IgD-negative memory B cell (primary cell): Measurements from ENCODE around the gene TANGO2. TPM values are rescaled to one million over a fixed set of nuclear protein-coding genes. Genes with fewer than 3 reads are reported as not detected.

Source experiments
- H3K27ac Mint-ChIP-seq, 3 donors: one replicate each; pipeline ENCODE4 v1.8.0; 2020 to 2022; ENCODE audit warnings: mild to moderate bottlenecking in 3 of 3, mixed read lengths in 3 of 3, moderate library complexity in 1 of 3
- H3K27me3 Mint-ChIP-seq: one replicate; pipeline ENCODE4 v1.8.0; 2021; ENCODE audit warnings: mixed read lengths
- H3K36me3 Mint-ChIP-seq: one replicate; pipeline ENCODE4 v1.8.0; 2020; ENCODE audit warnings: mild to moderate bottlenecking, mixed read lengths
- H3K4me1 Mint-ChIP-seq, 3 donors: one replicate each; pipeline ENCODE4 v1.8.0; 2020 to 2022; ENCODE audit warnings: mixed read lengths in 3 of 3, mild to moderate bottlenecking in 1 of 3
- H3K4me3 Mint-ChIP-seq, 4 donors: one replicate each; pipeline ENCODE4 v1.8.0; 2020 to 2022; ENCODE audit warnings: mild to moderate bottlenecking in 4 of 4, mixed read lengths in 4 of 4, moderate library complexity in 3 of 4
- H3K9me3 Mint-ChIP-seq, 3 donors: one replicate each; pipeline ENCODE4 v1.8.0; 2020 to 2021; ENCODE audit warnings: mixed read lengths in 3 of 3, mild to moderate bottlenecking in 1 of 3
- polyA plus RNA-seq: library from polyadenylated mRNA; unstranded; fragments of 300-500 nt; fragmentation: Illumina TruSeq; gene quantifications from one replicate; pipeline ENCODE4 v1.2.3, GENCODE V29; 2021

TANGO2 gene
- polyA plus RNA-seq, 1 donor from 2014 or later, result 44.5 TPM

- peak overlapping the region; percentile 30 to 81 (median 77) for H3K4me3 Mint-ChIP-seq
- H3K36me3 Mint-ChIP-seq, result peaks cover 2% of the 10 kb centered on the region
- no peaks in the 10 kb centered on the region for H3K27me3 Mint-ChIP-seq
- H3K4me1 Mint-ChIP-seq, result peaks cover 11 to 61% (median 52%) of the 10 kb centered on the region in 3 donors
- peak overlapping the region; percentile 83 to 94 (median 91) for H3K27ac Mint-ChIP-seq
- H3K9me3 Mint-ChIP-seq, result no peaks in the 10 kb centered on the region
These were observed 11.6 kb downstream of the TANGO2 start for GRCh38 chr22:20032407-20032991.

- H3K27ac Mint-ChIP-seq, result peak overlapping the region; percentile 88 to 94 (median 91)
- H3K9me3 Mint-ChIP-seq, result no peaks in the 10 kb centered on the region
- H3K4me3 Mint-ChIP-seq, result peak overlapping the region in 2 of 4 donors; percentile 60 to 79
- H3K27me3 Mint-ChIP-seq, result no peaks in the 10 kb centered on the region
- H3K36me3 Mint-ChIP-seq, result peaks cover 2% of the 10 kb centered on the region
- H3K4me1 Mint-ChIP-seq, result peaks cover 16 to 65% (median 56%) of the 10 kb centered on the region in 3 donors
These were observed 12.3 kb downstream of the TANGO2 start for GRCh38 chr22:20033045-20033706.

- Mint-ChIP-seq H3K27ac (peak overlapping the region; percentile 83 to 91 (median 88)), H3K4me1 (peaks cover 16 to 61% (median 54%) of the 10 kb centered on the region in 3 donors), H3K9me3 (no peaks in the 10 kb centered on the region), H3K4me3 (peak overlapping the region in 2 of 4 donors; percentile 26 to 87), H3K36me3 (peaks cover 2% of the 10 kb centered on the region), H3K27me3 (no peaks in the 10 kb centered on the region)
These were observed 13.2 kb downstream of the TANGO2 start for GRCh38 chr22:20034143-20034542.

- H3K4me1 Mint-ChIP-seq, result peaks cover 21 to 61% (median 51%) of the 10 kb centered on the region in 3 donors
- peaks cover 2% of the 10 kb centered on the region for H3K36me3 Mint-ChIP-seq
- H3K9me3 Mint-ChIP-seq, result no peaks in the 10 kb centered on the region
- peak overlapping the region; percentile 31 to 90 (median 83) for H3K27ac Mint-ChIP-seq
- peak overlapping the region in 2 of 4 donors; percentile 66 to 74 for H3K4me3 Mint-ChIP-seq
- H3K27me3 Mint-ChIP-seq, result no peaks in the 10 kb centered on the region
These were observed 14.6 kb downstream of the TANGO2 start for GRCh38 chr22:20035375-20036083.

GRCh38 chr22:20036084-20036482, 15.2 kb downstream of the TANGO2 start:
- H3K36me3 Mint-ChIP-seq, result peaks cover 2% of the 10 kb centered on the region
- H3K27me3 Mint-ChIP-seq, result no peaks in the 10 kb centered on the region
- peak overlapping the region in 3 of 4 donors; percentile 12 to 74 (median 66) for H3K4me3 Mint-ChIP-seq
- H3K27ac Mint-ChIP-seq, result peak overlapping the region in 2 of 3 donors; percentile 78 to 83
- peaks cover 21 to 59% (median 51%) of the 10 kb centered on the region in 3 donors for H3K4me1 Mint-ChIP-seq
- no peaks in the 10 kb centered on the region for H3K9me3 Mint-ChIP-seq

GRCh38 chr22:20036535-20037392, 15.9 kb downstream of the TANGO2 start:
- Mint-ChIP-seq H3K9me3 (no peaks in the 10 kb centered on the region), H3K27ac (peak overlapping the region; percentile 83 to 91 (median 84)), H3K4me1 (peaks cover 21 to 53% (median 46%) of the 10 kb centered on the region in 3 donors), H3K36me3 (peaks cover 2% of the 10 kb centered on the region), H3K27me3 (no peaks in the 10 kb centered on the region), H3K4me3 (peak overlapping the region in 3 of 4 donors; percentile 47 to 74 (median 66))

- no peaks in the 10 kb centered on the region for H3K9me3 Mint-ChIP-seq
- no peaks in the 10 kb centered on the region for H3K27me3 Mint-ChIP-seq
- peaks cover under 1% of the 10 kb centered on the region for H3K36me3 Mint-ChIP-seq
- H3K27ac Mint-ChIP-seq, result peak overlapping the region; percentile 41 to 91 (median 56)
- H3K4me1 Mint-ChIP-seq, result peaks cover 21 to 48% (median 40%) of the 10 kb centered on the region in 3 donors
- H3K4me3 Mint-ChIP-seq, result peak overlapping the region in 3 of 4 donors; percentile 46 to 74 (median 51)
These were observed 16.5 kb downstream of the TANGO2 start for GRCh38 chr22:20037419-20037818.

- H3K27me3 Mint-ChIP-seq, result no peaks in the 10 kb centered on the region
- no peaks in the 10 kb centered on the region for H3K36me3 Mint-ChIP-seq
- no peaks in the 10 kb centered on the region for H3K9me3 Mint-ChIP-seq
- H3K4me1 Mint-ChIP-seq, result peaks cover 21 to 42% (median 36%) of the 10 kb centered on the region in 3 donors
- no peak overlapping the region for H3K4me3 Mint-ChIP-seq
- no peak overlapping the region for H3K27ac Mint-ChIP-seq
These were observed 17.7 kb downstream of the TANGO2 start for GRCh38 chr22:20038574-20038973.

- Mint-ChIP-seq H3K27ac (peak overlapping the region in 1 of 3 donors; percentile 23), H3K27me3 (no peaks in the 10 kb centered on the region), H3K4me3 (no peak overlapping the region), H3K9me3 (no peaks in the 10 kb centered on the region), H3K36me3 (no peaks in the 10 kb centered on the region), H3K4me1 (peaks cover 15 to 31% (median 29%) of the 10 kb centered on the region in 3 donors)
These were observed 18.9 kb downstream of the TANGO2 start for GRCh38 chr22:20039683-20040325.

- H3K4me1 Mint-ChIP-seq, result peaks cover 15 to 23% (median 21%) of the 10 kb centered on the region in 3 donors
- H3K36me3 Mint-ChIP-seq, result no peaks in the 10 kb centered on the region
- H3K27me3 Mint-ChIP-seq, result no peaks in the 10 kb centered on the region
- H3K27ac Mint-ChIP-seq, result peak overlapping the region in 1 of 3 donors; percentile 53
- H3K9me3 Mint-ChIP-seq, result no peaks in the 10 kb centered on the region
- H3K4me3 Mint-ChIP-seq, result no peak overlapping the region
These were observed 19.7 kb downstream of the TANGO2 start for GRCh38 chr22:20040327-20041200.

- Mint-ChIP-seq H3K9me3 (peaks cover 0 to 4% (median 0%) of the 10 kb centered on the region in 3 donors), H3K27me3 (no peaks in the 10 kb centered on the region), H3K4me3 (no peak overlapping the region), H3K36me3 (peaks cover 3% of the 10 kb centered on the region), H3K27ac (no peak overlapping the region), H3K4me1 (peaks cover 3 to 4% (median 3%) of the 10 kb centered on the region in 3 donors)
These were observed 22.4 kb downstream of the TANGO2 start for GRCh38 chr22:20043057-20043996.

GRCh38 chr22:20043997-20044342, 23.1 kb downstream of the TANGO2 start:
- Mint-ChIP-seq H3K4me1 (peaks cover 3 to 4% (median 3%) of the 10 kb centered on the region in 3 donors), H3K9me3 (peaks cover 0 to 4% (median 0%) of the 10 kb centered on the region in 3 donors), H3K27ac (no peak overlapping the region), H3K27me3 (no peaks in the 10 kb centered on the region), H3K36me3 (peaks cover 9% of the 10 kb centered on the region), H3K4me3 (peak overlapping the region in 1 of 4 donors; percentile 54)
